HEK293 (cell line): Measurements from ENCODE around the gene KCNA5.

ENCODE experiments used
- CTCF ChIA-PET: fragments of 350-600 bp; formaldehyde crosslinking; extraction: SDS; loops from one replicate; lab custom pipeline; 2021; ENCODE audit warnings: antibody characterized with exemption; lab: Yijun Ruan, JAX
- POLR2A ChIA-PET: fragments of 300-600 bp; formaldehyde crosslinking; extraction: SDS; loops from one replicate; lab custom pipeline; 2020; ENCODE audit warnings: antibody characterized with exemption, inconsistent platforms; lab: Yijun Ruan, JAX
- H3K27ac ChIP-seq: fragments of 200-500 bp; sonication (Bioruptor generic); 2 replicates; pipeline ENCODE4 v1.5.1; 2014; ENCODE audit warnings: low read depth, low read length, control low read depth, inconsistent platforms; ENCODE audit errors: extremely low read depth
- H3K36me3 ChIP-seq, 2 experiments: fragments of 200-500 bp in 1 of 2; sonication (Bioruptor generic) in 1 of 2; 1 replicate in 1 of 2; 2 replicates in 1 of 2; pipeline ENCODE4 v1.5.1; 2014 to 2017; ENCODE audit warnings: inconsistent platforms in 2 of 2, low read length in 2 of 2; ENCODE audit not compliant: control insufficient read depth in 2 of 2, insufficient read depth in 1 of 2
- H3K4me1 ChIP-seq: fragments of 200-500 bp; sonication (Bioruptor generic); 2 replicates; pipeline ENCODE4 v1.5.1; 2014; ENCODE audit warnings: mild to moderate bottlenecking, low read length, inconsistent platforms; ENCODE audit not compliant: control insufficient read depth, insufficient read depth
- H3K4me3 ChIP-seq: 2 replicates; pipeline ENCODE4 v1.5.1; 2011; ENCODE audit warnings: low read depth, mild to moderate bottlenecking, control low read depth, low read length, moderate library complexity
- H3K9me3 ChIP-seq: fragments of 200-500 bp; sonication (Bioruptor generic); 2 replicates; pipeline ENCODE4 v1.5.1; 2014; ENCODE audit warnings: low read depth, low read length, inconsistent platforms; ENCODE audit not compliant: control insufficient read depth, insufficient read depth
- GLIS1 ChIP-seq: fragments of 450-650 bp; formaldehyde crosslinking; IDR thresholded peaks from 2 replicates; pipeline ENCODE4 v1.5.1; 2016; ENCODE audit warnings: missing biosample characterization, missing genetic modification characterization
- RBAK ChIP-seq: fragments of 450-650 bp; formaldehyde crosslinking; IDR thresholded peaks from 2 replicates; pipeline ENCODE4 v1.5.1; 2016; ENCODE audit warnings: missing biosample characterization, missing genetic modification characterization
- SCRT2 ChIP-seq: fragments of 450-650 bp; formaldehyde crosslinking; IDR thresholded peaks from 2 replicates; pipeline ENCODE4 v1.5.1; 2016; ENCODE audit warnings: missing biosample characterization, missing genetic modification characterization
- YY2 ChIP-seq: fragments of 450-650 bp; formaldehyde crosslinking; IDR thresholded peaks from 2 replicates; pipeline ENCODE4 v1.5.1; 2016; ENCODE audit warnings: missing biosample characterization, missing genetic modification characterization
- ZBTB8A ChIP-seq: fragments of 450-650 bp; formaldehyde crosslinking; IDR thresholded peaks from 2 replicates; pipeline ENCODE4 v1.5.1; 2016; ENCODE audit warnings: missing biosample characterization, missing genetic modification characterization
- ZFP3 ChIP-seq: fragments of 450-650 bp; formaldehyde crosslinking; IDR thresholded peaks from 2 replicates; pipeline ENCODE4 v1.5.1; 2016; ENCODE audit warnings: low read depth, missing biosample characterization, missing genetic modification characterization
- ZNF114 ChIP-seq: fragments of 450-650 bp; formaldehyde crosslinking; IDR thresholded peaks from 2 replicates; pipeline ENCODE4 v1.5.0; 2017; ENCODE audit warnings: missing biosample characterization, missing genetic modification characterization
- ZNF155 ChIP-seq: fragments of 450-650 bp; formaldehyde crosslinking; IDR thresholded peaks from 2 replicates; pipeline ENCODE4 v1.5.1; 2016; ENCODE audit warnings: missing biosample characterization, missing genetic modification characterization
- ZNF311 ChIP-seq: fragments of 450-650 bp; formaldehyde crosslinking; IDR thresholded peaks from 2 replicates; pipeline ENCODE4 v1.5.1; 2017; ENCODE audit warnings: missing biosample characterization, missing genetic modification characterization, borderline replicate concordance
- ZNF341 ChIP-seq: fragments of 450-650 bp; formaldehyde crosslinking; IDR thresholded peaks from 2 replicates; pipeline ENCODE4; 2016; ENCODE audit warnings: low read depth, missing biosample characterization, missing genetic modification characterization
- ZNF354C ChIP-seq: fragments of 450-650 bp; formaldehyde crosslinking; IDR thresholded peaks from 2 replicates; pipeline ENCODE4 v1.5.1; 2016; ENCODE audit warnings: missing biosample characterization, missing genetic modification characterization, low read depth, borderline replicate concordance
- ZNF391 ChIP-seq: fragments of 450-650 bp; formaldehyde crosslinking; IDR thresholded peaks from 2 replicates; pipeline ENCODE4 v1.5.1; 2016; ENCODE audit warnings: low read depth, missing biosample characterization, missing genetic modification characterization, borderline replicate concordance
- ZNF518A ChIP-seq: fragments of 450-650 bp; formaldehyde crosslinking; conservative IDR thresholded peaks from 2 replicates; pipeline ENCODE4 v1.5.1; 2016; ENCODE audit warnings: low read depth, missing biosample characterization, missing genetic modification characterization
- ZNF530 ChIP-seq: fragments of 450-650 bp; formaldehyde crosslinking; IDR thresholded peaks from 2 replicates; pipeline ENCODE4 v1.5.1; 2016; ENCODE audit warnings: low read depth, missing biosample characterization, missing genetic modification characterization
- ZNF747 ChIP-seq: fragments of 450-650 bp; formaldehyde crosslinking; IDR thresholded peaks from 2 replicates; pipeline ENCODE4 v1.5.1; 2016; ENCODE audit warnings: missing biosample characterization, missing genetic modification characterization
- ZNF776 ChIP-seq: fragments of 450-650 bp; formaldehyde crosslinking; IDR thresholded peaks from 2 replicates; pipeline ENCODE4 v1.5.0; 2017; ENCODE audit warnings: missing biosample characterization, missing genetic modification characterization, borderline replicate concordance
- ZNF792 ChIP-seq: fragments of 450-650 bp; formaldehyde crosslinking; IDR thresholded peaks from 2 replicates; pipeline ENCODE4 v1.5.1; 2016; ENCODE audit warnings: missing biosample characterization, missing genetic modification characterization
- TF ChIP-seq, protein P1 (sequence below): fragments of 450-650 bp; formaldehyde crosslinking; IDR thresholded peaks from 2 replicates; pipeline ENCODE4 v1.5.1; 2016; ENCODE audit warnings: missing biosample characterization, missing genetic modification characterization
- TF ChIP-seq, protein P2 (sequence below): fragments of 450-650 bp; formaldehyde crosslinking; optimal IDR thresholded peaks from 2 replicates; pipeline ENCODE3; 2016; ENCODE audit warnings: missing biosample characterization, mild to moderate bottlenecking, missing genetic modification characterization
- TF ChIP-seq, protein P3 (sequence below): fragments of 450-650 bp; IDR thresholded peaks from 2 replicates; pipeline ENCODE4 v1.5.1; 2018; ENCODE audit warnings: missing biosample characterization, mild to moderate bottlenecking, missing genetic modification characterization
- TF ChIP-seq, protein P4 (sequence below): fragments of 450-650 bp; formaldehyde crosslinking; IDR thresholded peaks from 2 replicates; pipeline ENCODE4 v1.5.1; 2016; ENCODE audit warnings: missing biosample characterization, missing genetic modification characterization
- TF ChIP-seq, protein P5 (sequence below): fragments of 450-650 bp; formaldehyde crosslinking; IDR thresholded peaks from 2 replicates; pipeline ENCODE4 v1.5.1; 2017; ENCODE audit warnings: missing biosample characterization, missing genetic modification characterization

KCNA5 gene

GRCh38 chr12:5043589-5044419 is at the start of gene KCNA5:
Gene KCNA5 (plus strand): TSS chr12:5043879. CDS start chr12:5044148, 269 bp downstream.
- no peaks in the 10 kb centered on the region for H3K4me1 ChIP-seq
- ChIA-PET POLR2A (no interaction called here), CTCF (interaction anchor here (0.6 to 0.7 kb wide), 3 partner anchors 10 to 27 kb away, joined by 3 to 4 read pairs (median 4); no protein-coding TSS in a partner anchor)
- TF ChIP-seq ZNF391 (tag by site-specific recombination): no peak
- no peak for TF ChIP-seq ZNF776 (tag by site-specific recombination)
- TF ChIP-seq GLIS1 (tag by site-specific recombination): peak; percentile 37; the same call in 1 of the 2 replicates
- no peak for TF ChIP-seq ZNF311
- no peak for TF ChIP-seq ZNF155 (tag by site-specific recombination)
- TF ChIP-seq, protein P1, sequence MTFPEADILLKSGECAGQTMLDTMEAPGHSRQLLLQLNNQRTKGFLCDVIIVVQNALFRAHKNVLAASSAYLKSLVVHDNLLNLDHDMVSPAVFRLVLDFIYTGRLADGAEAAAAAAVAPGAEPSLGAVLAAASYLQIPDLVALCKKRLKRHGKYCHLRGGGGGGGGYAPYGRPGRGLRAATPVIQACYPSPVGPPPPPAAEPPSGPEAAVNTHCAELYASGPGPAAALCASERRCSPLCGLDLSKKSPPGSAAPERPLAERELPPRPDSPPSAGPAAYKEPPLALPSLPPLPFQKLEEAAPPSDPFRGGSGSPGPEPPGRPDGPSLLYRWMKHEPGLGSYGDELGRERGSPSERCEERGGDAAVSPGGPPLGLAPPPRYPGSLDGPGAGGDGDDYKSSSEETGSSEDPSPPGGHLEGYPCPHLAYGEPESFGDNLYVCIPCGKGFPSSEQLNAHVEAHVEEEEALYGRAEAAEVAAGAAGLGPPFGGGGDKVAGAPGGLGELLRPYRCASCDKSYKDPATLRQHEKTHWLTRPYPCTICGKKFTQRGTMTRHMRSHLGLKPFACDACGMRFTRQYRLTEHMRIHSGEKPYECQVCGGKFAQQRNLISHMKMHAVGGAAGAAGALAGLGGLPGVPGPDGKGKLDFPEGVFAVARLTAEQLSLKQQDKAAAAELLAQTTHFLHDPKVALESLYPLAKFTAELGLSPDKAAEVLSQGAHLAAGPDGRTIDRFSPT (tag by site-specific recombination): no peak
- no peak for TF ChIP-seq ZNF114 (tag by site-specific recombination)
- TF ChIP-seq ZNF792 (tag by site-specific recombination): no peak
- TF ChIP-seq ZNF354C (tag by site-specific recombination): no peak
- TF ChIP-seq, protein P2, sequence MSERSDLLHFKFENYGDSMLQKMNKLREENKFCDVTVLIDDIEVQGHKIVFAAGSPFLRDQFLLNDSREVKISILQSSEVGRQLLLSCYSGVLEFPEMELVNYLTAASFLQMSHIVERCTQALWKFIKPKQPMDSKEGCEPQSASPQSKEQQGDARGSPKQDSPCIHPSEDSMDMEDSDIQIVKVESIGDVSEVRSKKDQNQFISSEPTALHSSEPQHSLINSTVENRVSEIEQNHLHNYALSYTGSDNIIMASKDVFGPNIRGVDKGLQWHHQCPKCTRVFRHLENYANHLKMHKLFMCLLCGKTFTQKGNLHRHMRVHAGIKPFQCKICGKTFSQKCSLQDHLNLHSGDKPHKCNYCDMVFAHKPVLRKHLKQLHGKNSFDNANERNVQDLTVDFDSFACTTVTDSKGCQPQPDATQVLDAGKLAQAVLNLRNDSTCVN (tag by site-specific recombination): no peak
- TF ChIP-seq ZNF518A: no peak
- TF ChIP-seq ZBTB8A (tag by site-specific recombination): peak; percentile 29; the same call in 1 of the 2 replicates
- TF ChIP-seq ZNF530 (tag by site-specific recombination): no peak
- no peak for TF ChIP-seq ZFP3 (tag by site-specific recombination)
- TF ChIP-seq, protein P3, sequence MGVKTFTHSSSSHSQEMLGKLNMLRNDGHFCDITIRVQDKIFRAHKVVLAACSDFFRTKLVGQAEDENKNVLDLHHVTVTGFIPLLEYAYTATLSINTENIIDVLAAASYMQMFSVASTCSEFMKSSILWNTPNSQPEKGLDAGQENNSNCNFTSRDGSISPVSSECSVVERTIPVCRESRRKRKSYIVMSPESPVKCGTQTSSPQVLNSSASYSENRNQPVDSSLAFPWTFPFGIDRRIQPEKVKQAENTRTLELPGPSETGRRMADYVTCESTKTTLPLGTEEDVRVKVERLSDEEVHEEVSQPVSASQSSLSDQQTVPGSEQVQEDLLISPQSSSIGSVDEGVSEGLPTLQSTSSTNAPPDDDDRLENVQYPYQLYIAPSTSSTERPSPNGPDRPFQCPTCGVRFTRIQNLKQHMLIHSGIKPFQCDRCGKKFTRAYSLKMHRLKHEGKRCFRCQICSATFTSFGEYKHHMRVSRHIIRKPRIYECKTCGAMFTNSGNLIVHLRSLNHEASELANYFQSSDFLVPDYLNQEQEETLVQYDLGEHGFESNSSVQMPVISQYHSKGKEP: no peak
- TF ChIP-seq, protein P4, sequence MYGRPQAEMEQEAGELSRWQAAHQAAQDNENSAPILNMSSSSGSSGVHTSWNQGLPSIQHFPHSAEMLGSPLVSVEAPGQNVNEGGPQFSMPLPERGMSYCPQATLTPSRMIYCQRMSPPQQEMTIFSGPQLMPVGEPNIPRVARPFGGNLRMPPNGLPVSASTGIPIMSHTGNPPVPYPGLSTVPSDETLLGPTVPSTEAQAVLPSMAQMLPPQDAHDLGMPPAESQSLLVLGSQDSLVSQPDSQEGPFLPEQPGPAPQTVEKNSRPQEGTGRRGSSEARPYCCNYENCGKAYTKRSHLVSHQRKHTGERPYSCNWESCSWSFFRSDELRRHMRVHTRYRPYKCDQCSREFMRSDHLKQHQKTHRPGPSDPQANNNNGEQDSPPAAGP (tag by site-specific recombination): peak; percentile 50; the same call in 1 of the 2 replicates
- 0 out of 2 replicates have a peak, but pooled peaks have one; percentile 11 for TF ChIP-seq SCRT2 (tag by site-specific recombination)
- peak; percentile 36; the same call in 1 of the 2 replicates for TF ChIP-seq ZNF341 (tag by site-specific recombination)
- TF ChIP-seq, protein P5, sequence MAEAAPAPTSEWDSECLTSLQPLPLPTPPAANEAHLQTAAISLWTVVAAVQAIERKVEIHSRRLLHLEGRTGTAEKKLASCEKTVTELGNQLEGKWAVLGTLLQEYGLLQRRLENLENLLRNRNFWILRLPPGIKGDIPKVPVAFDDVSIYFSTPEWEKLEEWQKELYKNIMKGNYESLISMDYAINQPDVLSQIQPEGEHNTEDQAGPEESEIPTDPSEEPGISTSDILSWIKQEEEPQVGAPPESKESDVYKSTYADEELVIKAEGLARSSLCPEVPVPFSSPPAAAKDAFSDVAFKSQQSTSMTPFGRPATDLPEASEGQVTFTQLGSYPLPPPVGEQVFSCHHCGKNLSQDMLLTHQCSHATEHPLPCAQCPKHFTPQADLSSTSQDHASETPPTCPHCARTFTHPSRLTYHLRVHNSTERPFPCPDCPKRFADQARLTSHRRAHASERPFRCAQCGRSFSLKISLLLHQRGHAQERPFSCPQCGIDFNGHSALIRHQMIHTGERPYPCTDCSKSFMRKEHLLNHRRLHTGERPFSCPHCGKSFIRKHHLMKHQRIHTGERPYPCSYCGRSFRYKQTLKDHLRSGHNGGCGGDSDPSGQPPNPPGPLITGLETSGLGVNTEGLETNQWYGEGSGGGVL (tag by site-specific recombination): peak; percentile 74
- TF ChIP-seq ZNF747 (tag by site-specific recombination): no peak
- no peak for TF ChIP-seq RBAK
- no peak for TF ChIP-seq YY2 (tag by site-specific recombination)
- H3K9me3 ChIP-seq: no peaks in the 10 kb centered on the region
- no peak within 1 kb of the TSS for H3K27ac ChIP-seq
- H3K36me3 ChIP-seq: no peaks in the 10 kb centered on the region
- H3K4me3 ChIP-seq: peak within 1 kb of the TSS; percentile 25
